Esophagus squamous epithelium (tissue), 5 donors: ENCODE data around the gene KLHL8. TPM values are rescaled to one million over a fixed set of nuclear protein-coding genes. Genes with fewer than 3 reads are reported as not detected.

Source experiments
- DNase-seq: peaks from one replicate; lab custom pipeline; 2025; lab: John Stamatoyannopoulos, UW
- H3K27ac ChIP-seq, 4 donors: fragments of 200-600 bp; sonication (generic); one replicate each; pipeline ENCODE4 v1.5.1; 2016 to 2019; ENCODE audit warnings: mild to moderate bottlenecking in 1 of 4
- H3K27me3 ChIP-seq, 4 donors: fragments of 200-600 bp; sonication (generic); 1 replicate in 3 of 4; 2 replicates in 1 of 4; pipeline versions ENCODE4 v1.5.1 to v1.6.0; 2017 to 2021; ENCODE audit warnings: antibody characterized with exemption in 1 of 4
- H3K36me3 ChIP-seq, 3 donors: fragments of 200-600 bp; sonication (generic); one replicate each; pipeline ENCODE4 v1.5.1; 2016 to 2019
- H3K4me1 ChIP-seq, 3 donors: fragments of 200-600 bp; sonication (generic); one replicate each; pipeline ENCODE4 v1.5.1; 2017 to 2019
- H3K4me3 ChIP-seq, 4 donors: fragments of 200-600 bp; sonication (generic); 1 replicate in 3 of 4; 2 replicates in 1 of 4; pipeline ENCODE4 v1.5.1; 2016 to 2019; ENCODE audit warnings: mild to moderate bottlenecking in 2 of 4, moderate library complexity in 1 of 4
- H3K9me3 ChIP-seq, 3 donors: fragments of 200-600 bp; sonication (generic); one replicate each; pipeline ENCODE4 v1.5.1; 2016 to 2019
- CTCF ChIP-seq, 6 experiments: fragments of 450-650 bp in 4 of 6; fragments of 200-600 bp in 2 of 6; sonication (generic) in 2 of 6; IDR thresholded peaks; one replicate each; pipeline ENCODE4 v1.5.1; 2016 to 2019; ENCODE audit warnings: antibody characterized with exemption in 6 of 6, mild to moderate bottlenecking in 4 of 6, moderate library complexity in 4 of 6
- POLR2A ChIP-seq, 4 donors: fragments of 450-650 bp; IDR thresholded peaks; one replicate each; pipeline ENCODE4 v1.6.1; 2017; ENCODE audit warnings: antibody characterized with exemption in 4 of 4, mild to moderate bottlenecking in 4 of 4, moderate library complexity in 3 of 4
- WGBS, 2 donors: methylation state at CpG; one replicate each; pipeline ENCODE4 v1.1.5; 2018; 5-methylcytosine and 5-hydroxymethylcytosine counted together
- intact Hi-C: fragments of 100-400 bp; cut with DNase I; formaldehyde crosslinking; loops from one replicate; pipeline ENCODE4 v1.15.0; 2022
- total RNA-seq, 4 donors: library from RNA; depleted of rRNA; stranded (reverse); fragments of >200 nt; gene quantifications; one replicate each; pipeline ENCODE4 v1.1.0, GENCODE V29; 2016
- donor health status: DM: yes; HTN: yes; CAD: no.

KLHL8 gene
- total RNA-seq, 4 donors from 2014 or later: 4.4 to 9.9 (median 6.9) TPM

- TF ChIP-seq CTCF (IDR thresholded peaks at IDR 0.05) (no peak), POLR2A (IDR thresholded peaks at IDR 0.05) (no peak)
- Histone ChIP-seq H3K4me1 (peaks cover 22 to 78% (median 27%) of the 10 kb centered on the region in 3 donors), H3K27ac (peak overlapping the region; percentile 78 to 86 (median 84)), H3K4me3 (peak overlapping the region; percentile 22 to 48 (median 34)), H3K27me3 (no peaks in the 10 kb centered on the region), H3K9me3 (no peaks in the 10 kb centered on the region), H3K36me3 (peaks cover 11 to 66% (median 14%) of the 10 kb centered on the region in 3 donors)
- intact Hi-C loops: no loop called here
- WGBS, 2 donors: 37 to 60% methylated on average over 4 of the region's 4 CpGs
- no peak for DNase-seq
Measured at GRCh38 chr4:87121341-87122065, 98.9 kb downstream of the KLHL8 start.

GRCh38 chr4:87120411-87121162 lies 99.8 kb downstream of the KLHL8 start:
- 35 to 49% methylated on average over 15 to 18 of the region's 18 CpGs for WGBS, 2 donors
- no peak for DNase-seq
- Histone ChIP-seq H3K4me1 (peaks cover 22 to 87% (median 27%) of the 10 kb centered on the region in 3 donors), H3K27ac (peak overlapping the region; percentile 78 to 86 (median 82)), H3K4me3 (peak overlapping the region; percentile 11 to 48 (median 34)), H3K36me3 (peaks cover 4 to 66% (median 13%) of the 10 kb centered on the region in 3 donors), H3K9me3 (no peaks in the 10 kb centered on the region), H3K27me3 (no peaks in the 10 kb centered on the region)
- TF ChIP-seq POLR2A (IDR thresholded peaks at IDR 0.05): peak in 2 of 4 donors; percentile 46 to 50
- TF ChIP-seq CTCF (IDR thresholded peaks at IDR 0.05): no peak
- intact Hi-C loops: no loop called here

GRCh38 chr4:87120010-87120409 lies 100.4 kb downstream of the KLHL8 start:
- DNase-seq: no peak
- no peak for TF ChIP-seq CTCF (IDR thresholded peaks at IDR 0.05)
- TF ChIP-seq POLR2A (IDR thresholded peaks at IDR 0.05): no peak
- Histone ChIP-seq H3K9me3 (no peaks in the 10 kb centered on the region), H3K27ac (peak overlapping the region; percentile 78 to 86 (median 82)), H3K4me1 (peaks cover 22 to 87% (median 27%) of the 10 kb centered on the region in 3 donors), H3K27me3 (no peaks in the 10 kb centered on the region), H3K36me3 (peaks cover 7 to 66% (median 15%) of the 10 kb centered on the region in 3 donors), H3K4me3 (peak overlapping the region; percentile 11 to 48 (median 30))
- intact Hi-C loops: no loop called here
- WGBS, 2 donors: 35 to 44% methylated on average over 4 of the region's 4 CpGs

GRCh38 chr4:87118826-87119225 lies 101.6 kb downstream of the KLHL8 start:
- H3K4me3 ChIP-seq: no peak overlapping the region
- H3K36me3 ChIP-seq: peaks cover 16 to 66% (median 21%) of the 10 kb centered on the region in 3 donors
- 92 to 100% methylated on average over 2 of the region's 2 CpGs for WGBS, 2 donors
- H3K4me1 ChIP-seq: peaks cover 22 to 83% (median 27%) of the 10 kb centered on the region in 3 donors
- no peaks in the 10 kb centered on the region for H3K27me3 ChIP-seq
- peak overlapping the region in 3 of 4 donors; percentile 80 to 86 (median 85) for H3K27ac ChIP-seq
- H3K9me3 ChIP-seq: no peaks in the 10 kb centered on the region
- intact Hi-C loops: loop anchor here (5.0 kb wide), 1 partner anchor 627 kb away; no protein-coding TSS in a partner anchor
- DNase-seq: no peak
- TF ChIP-seq CTCF (IDR thresholded peaks at IDR 0.05) (no peak), POLR2A (IDR thresholded peaks at IDR 0.05) (no peak)
